ENCODE measurements around the gene NREP. TPM values are rescaled to one million over a fixed set of nuclear protein-coding genes. Genes with fewer than 3 reads are reported as not detected.

NREP gene
- total RNA-seq, 1 donor from 2014 or later, result 1,006 TPM

DNA sequence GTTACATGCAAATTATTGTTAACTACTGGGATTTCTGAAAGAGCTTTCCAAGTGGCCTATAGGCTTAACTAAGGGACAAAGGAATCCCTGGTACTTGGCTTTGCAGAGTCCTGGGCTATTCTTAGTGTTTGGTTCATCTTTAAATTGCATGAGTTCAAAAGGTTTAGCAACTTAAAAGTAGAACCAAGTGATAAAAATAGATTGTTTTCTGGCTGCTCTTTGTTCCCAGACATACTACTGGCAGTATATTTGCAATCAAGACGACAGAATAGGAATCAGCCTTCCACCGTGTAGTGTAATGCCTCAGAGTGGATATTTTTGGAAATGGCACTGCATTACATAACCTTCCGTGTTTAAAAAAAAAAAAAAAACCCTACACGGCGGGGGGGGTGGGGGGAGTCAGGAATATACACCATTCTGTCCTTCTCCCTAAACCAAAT, 1.0 kb downstream of the NREP start:
- H3K27ac Mint-ChIP-seq (ENCODE audit: unreplicated experiment), result peak overlapping the region; percentile 96
- no peaks in the 10 kb centered on the region for H3K27me3 Mint-ChIP-seq (ENCODE audit: low read depth)
- TF ChIP-seq, protein P1, sequence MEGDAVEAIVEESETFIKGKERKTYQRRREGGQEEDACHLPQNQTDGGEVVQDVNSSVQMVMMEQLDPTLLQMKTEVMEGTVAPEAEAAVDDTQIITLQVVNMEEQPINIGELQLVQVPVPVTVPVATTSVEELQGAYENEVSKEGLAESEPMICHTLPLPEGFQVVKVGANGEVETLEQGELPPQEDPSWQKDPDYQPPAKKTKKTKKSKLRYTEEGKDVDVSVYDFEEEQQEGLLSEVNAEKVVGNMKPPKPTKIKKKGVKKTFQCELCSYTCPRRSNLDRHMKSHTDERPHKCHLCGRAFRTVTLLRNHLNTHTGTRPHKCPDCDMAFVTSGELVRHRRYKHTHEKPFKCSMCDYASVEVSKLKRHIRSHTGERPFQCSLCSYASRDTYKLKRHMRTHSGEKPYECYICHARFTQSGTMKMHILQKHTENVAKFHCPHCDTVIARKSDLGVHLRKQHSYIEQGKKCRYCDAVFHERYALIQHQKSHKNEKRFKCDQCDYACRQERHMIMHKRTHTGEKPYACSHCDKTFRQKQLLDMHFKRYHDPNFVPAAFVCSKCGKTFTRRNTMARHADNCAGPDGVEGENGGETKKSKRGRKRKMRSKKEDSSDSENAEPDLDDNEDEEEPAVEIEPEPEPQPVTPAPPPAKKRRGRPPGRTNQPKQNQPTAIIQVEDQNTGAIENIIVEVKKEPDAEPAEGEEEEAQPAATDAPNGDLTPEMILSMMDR (IDR thresholded peaks at IDR 0.05), result no peak
- H3K9me3 Mint-ChIP-seq (ENCODE audit: low read depth), result no peaks in the 10 kb centered on the region
- peaks cover 59% of the 10 kb centered on the region for H3K4me1 Mint-ChIP-seq (ENCODE audit: low read depth)
- DNase-seq (ENCODE audit: low spot score), result no peak
- H3K36me3 Mint-ChIP-seq (ENCODE audit: low read depth), result peaks cover 19% of the 10 kb centered on the region
- peak overlapping the region; percentile 88 for H3K4me3 Mint-ChIP-seq (ENCODE audit: unreplicated experiment)

DNA sequence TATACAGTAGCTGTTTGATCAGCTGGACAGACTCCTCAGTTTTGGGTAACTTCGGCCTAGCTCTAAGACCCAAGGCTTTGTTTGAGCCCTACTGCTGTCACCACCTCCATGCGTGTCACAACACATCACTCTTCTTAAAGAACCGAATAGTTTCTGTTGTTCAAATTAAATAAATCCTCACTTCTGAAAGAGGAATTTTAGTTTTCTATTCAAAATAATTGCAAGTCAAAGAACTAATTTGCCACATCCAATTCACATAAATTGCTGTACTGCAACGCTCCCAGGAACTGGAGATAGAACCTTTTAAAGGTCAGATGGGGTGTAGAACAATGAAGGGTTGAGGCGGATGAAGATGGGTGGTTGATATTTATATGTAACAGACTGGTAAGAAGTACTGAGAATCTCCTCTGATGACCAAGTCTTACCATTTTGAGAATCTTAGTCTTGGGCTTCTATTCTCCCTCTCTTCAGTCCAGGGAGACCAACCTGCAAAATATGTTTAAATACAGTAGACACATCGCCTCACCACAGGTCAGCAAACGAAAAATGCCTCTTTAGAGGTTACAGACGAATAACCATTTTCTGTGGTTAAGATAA, 1.6 kb downstream of the NREP start:
- H3K4me3 Mint-ChIP-seq (ENCODE audit: unreplicated experiment), result peak overlapping the region; percentile 88
- no peaks in the 10 kb centered on the region for H3K9me3 Mint-ChIP-seq (ENCODE audit: low read depth)

DNA sequence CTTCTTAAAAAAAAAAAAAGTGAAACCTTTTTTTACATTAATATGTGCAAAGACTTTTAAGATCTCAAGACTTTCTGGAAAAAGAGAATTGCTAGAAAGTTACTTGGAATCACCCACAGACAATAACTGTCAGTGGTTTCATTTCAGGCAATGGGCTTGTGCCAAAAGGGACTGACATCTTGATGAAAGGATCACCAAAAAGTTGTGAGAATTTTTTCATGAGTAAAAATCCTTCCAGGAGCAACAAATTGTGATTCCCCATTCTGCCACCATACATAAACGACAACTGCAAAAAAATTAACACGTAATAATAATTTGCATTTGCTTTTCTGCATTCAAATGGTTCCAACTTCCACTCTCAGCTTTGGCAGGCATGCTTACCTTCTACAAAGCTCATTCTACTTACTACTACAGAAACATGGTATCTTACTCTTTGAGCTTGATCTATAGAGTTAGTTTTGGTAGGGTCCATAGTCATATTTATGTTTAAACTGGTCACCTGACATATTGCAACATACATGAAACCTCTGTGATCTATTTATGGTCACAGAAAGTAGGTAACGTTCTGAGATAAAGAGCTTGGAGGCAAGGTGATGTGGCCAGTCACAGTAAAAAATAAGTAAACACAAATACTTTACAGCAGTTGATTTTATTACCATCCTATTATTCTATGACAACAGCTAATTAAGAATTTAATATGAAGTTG, 3.0 kb downstream of the NREP start:
- no peaks in the 10 kb centered on the region for H3K27me3 Mint-ChIP-seq (ENCODE audit: low read depth)
- peaks cover 69% of the 10 kb centered on the region for H3K4me1 Mint-ChIP-seq (ENCODE audit: low read depth)

More for the DNA sequence above, 1.6 kb downstream of the NREP start:
- Mint-ChIP-seq H3K36me3 (ENCODE audit: low read depth) (peaks cover 20% of the 10 kb centered on the region), H3K4me1 (ENCODE audit: low read depth) (peaks cover 62% of the 10 kb centered on the region), H3K27ac (ENCODE audit: unreplicated experiment) (peak overlapping the region; percentile 96), H3K27me3 (ENCODE audit: low read depth) (no peaks in the 10 kb centered on the region)
- TF ChIP-seq, protein P1 (IDR thresholded peaks at IDR 0.05), result no peak
- DNase-seq (ENCODE audit: low spot score), result no peak

DNA sequence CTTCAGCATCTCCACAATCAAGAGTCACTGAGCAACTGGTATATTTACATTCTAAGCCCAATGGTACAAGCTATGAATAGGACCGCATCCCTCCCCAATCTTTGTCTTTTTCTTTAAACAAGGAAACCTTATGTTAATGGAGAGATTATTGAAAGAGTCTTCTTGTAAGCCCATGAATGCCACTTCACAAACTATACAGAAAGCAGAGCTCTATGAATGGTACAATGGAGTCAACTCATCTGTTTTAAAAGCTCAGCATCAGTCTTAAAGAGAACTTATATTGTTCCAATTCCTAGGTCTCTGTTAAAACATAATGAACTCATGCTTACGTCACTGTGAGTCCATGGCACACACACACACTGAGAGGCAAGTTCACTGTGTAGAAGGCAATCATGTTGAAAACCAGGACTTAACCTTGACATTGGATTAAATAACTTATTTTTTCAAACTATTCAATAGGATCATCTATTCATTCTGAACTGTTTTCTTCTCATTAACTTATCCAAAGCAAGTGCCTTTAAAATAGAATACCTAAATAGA, 4.5 kb downstream of the NREP start:
- Mint-ChIP-seq H3K4me3 (ENCODE audit: unreplicated experiment) (peak overlapping the region; percentile 65), H3K27me3 (ENCODE audit: low read depth) (no peaks in the 10 kb centered on the region), H3K4me1 (ENCODE audit: low read depth) (peaks cover 73% of the 10 kb centered on the region), H3K36me3 (ENCODE audit: low read depth) (peaks cover 35% of the 10 kb centered on the region), H3K9me3 (ENCODE audit: low read depth) (no peaks in the 10 kb centered on the region), H3K27ac (ENCODE audit: unreplicated experiment) (peak overlapping the region; percentile 83)
- TF ChIP-seq, protein P1 (IDR thresholded peaks at IDR 0.05), result no peak
- DNase-seq (ENCODE audit: low spot score), result no peak

More for the DNA sequence above, 3.0 kb downstream of the NREP start:
- Mint-ChIP-seq H3K27ac (ENCODE audit: unreplicated experiment) (peak overlapping the region; percentile 96), H3K36me3 (ENCODE audit: low read depth) (peaks cover 32% of the 10 kb centered on the region), H3K9me3 (ENCODE audit: low read depth) (no peaks in the 10 kb centered on the region), H3K4me3 (ENCODE audit: unreplicated experiment) (peak overlapping the region; percentile 88)
- TF ChIP-seq, protein P1 (IDR thresholded peaks at IDR 0.05), result no peak
- no peak for DNase-seq (ENCODE audit: low spot score)

DNA sequence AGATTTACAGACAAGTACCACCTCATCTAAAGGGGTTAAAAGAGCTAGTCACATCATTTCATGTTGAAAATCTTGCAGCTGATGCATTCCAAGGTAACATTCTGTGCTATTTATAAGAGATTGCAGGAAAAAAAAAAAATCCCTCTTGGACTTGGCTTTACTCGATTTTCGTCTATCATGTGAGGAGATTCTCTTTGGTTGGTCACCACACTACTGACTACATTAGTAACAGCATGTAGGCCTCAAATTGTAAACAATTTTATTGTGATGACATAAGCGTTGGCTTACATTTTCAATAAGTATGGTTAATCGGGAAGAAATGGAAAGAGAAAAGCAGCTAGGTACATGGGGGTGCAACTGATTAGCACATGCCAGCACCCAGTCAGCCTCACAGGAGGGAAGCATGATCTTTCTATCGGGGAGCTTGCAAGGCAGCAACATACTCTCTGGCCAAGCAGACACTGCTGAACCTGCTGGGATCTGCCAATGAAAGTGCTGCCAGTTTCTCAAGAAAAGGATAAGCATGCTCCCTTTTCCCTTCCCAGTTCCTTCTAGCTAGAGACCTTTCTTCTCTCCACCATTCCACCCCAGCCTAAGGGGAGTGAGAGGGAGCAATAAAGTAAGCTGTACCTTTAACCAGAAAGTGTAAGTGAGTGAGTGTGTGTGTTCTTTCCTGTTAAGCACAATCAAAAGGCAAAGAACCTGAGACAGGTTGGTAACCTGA, 7.5 kb downstream of the NREP start:
- no peaks in the 10 kb centered on the region for H3K9me3 Mint-ChIP-seq (ENCODE audit: low read depth)
- H3K27me3 Mint-ChIP-seq (ENCODE audit: low read depth), result no peaks in the 10 kb centered on the region
- no peak for DNase-seq (ENCODE audit: low spot score)
- TF ChIP-seq, protein P1 (IDR thresholded peaks at IDR 0.05), result no peak
- H3K4me3 Mint-ChIP-seq (ENCODE audit: unreplicated experiment), result peak overlapping the region; percentile 31
- peaks cover 92% of the 10 kb centered on the region for H3K4me1 Mint-ChIP-seq (ENCODE audit: low read depth)
- H3K27ac Mint-ChIP-seq (ENCODE audit: unreplicated experiment), result peak overlapping the region; percentile 60
- peaks cover 32% of the 10 kb centered on the region for H3K36me3 Mint-ChIP-seq (ENCODE audit: low read depth)
